Measurements from ENCODE around the gene PEAK1.

The PEAK1 gene

GRCh38 chr15:77097921-77098320, 322.0 kb downstream of the PEAK1 start:
- no peaks in the 10 kb centered on the region for H3K9me3 ChIP-seq
- TF ChIP-seq, protein P1, sequence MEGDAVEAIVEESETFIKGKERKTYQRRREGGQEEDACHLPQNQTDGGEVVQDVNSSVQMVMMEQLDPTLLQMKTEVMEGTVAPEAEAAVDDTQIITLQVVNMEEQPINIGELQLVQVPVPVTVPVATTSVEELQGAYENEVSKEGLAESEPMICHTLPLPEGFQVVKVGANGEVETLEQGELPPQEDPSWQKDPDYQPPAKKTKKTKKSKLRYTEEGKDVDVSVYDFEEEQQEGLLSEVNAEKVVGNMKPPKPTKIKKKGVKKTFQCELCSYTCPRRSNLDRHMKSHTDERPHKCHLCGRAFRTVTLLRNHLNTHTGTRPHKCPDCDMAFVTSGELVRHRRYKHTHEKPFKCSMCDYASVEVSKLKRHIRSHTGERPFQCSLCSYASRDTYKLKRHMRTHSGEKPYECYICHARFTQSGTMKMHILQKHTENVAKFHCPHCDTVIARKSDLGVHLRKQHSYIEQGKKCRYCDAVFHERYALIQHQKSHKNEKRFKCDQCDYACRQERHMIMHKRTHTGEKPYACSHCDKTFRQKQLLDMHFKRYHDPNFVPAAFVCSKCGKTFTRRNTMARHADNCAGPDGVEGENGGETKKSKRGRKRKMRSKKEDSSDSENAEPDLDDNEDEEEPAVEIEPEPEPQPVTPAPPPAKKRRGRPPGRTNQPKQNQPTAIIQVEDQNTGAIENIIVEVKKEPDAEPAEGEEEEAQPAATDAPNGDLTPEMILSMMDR (IDR thresholded peaks at IDR 0.05) = no peak
- no peak overlapping the region for H3K27ac ChIP-seq
- intact Hi-C loops (cut with DNase I; ENCODE audit: low total_unique reads) = no loop called here
- no peaks in the 10 kb centered on the region for H3K4me1 ChIP-seq
- H3K27me3 ChIP-seq = peaks cover 0 to 2% of the 10 kb centered on the region in 2 donors
- H3K36me3 ChIP-seq = no peaks in the 10 kb centered on the region
- H3K4me3 ChIP-seq = no peak overlapping the region
- DNase-seq = no peak

GRCh38 chr15:77097248-77097721, 322.6 kb downstream of the PEAK1 start:
- Histone ChIP-seq H3K27ac (no peak overlapping the region), H3K4me1 (no peaks in the 10 kb centered on the region), H3K9me3 (no peaks in the 10 kb centered on the region), H3K36me3 (no peaks in the 10 kb centered on the region), H3K27me3 (peaks cover 0 to 2% of the 10 kb centered on the region in 2 donors), H3K4me3 (no peak overlapping the region)
- intact Hi-C loops (cut with DNase I; ENCODE audit: low total_unique reads) = no loop called here
- TF ChIP-seq, protein P1 (IDR thresholded peaks at IDR 0.05) = no peak
- DNase-seq = no peak

- no peaks in the 10 kb centered on the region for H3K36me3 ChIP-seq
- H3K9me3 ChIP-seq = no peaks in the 10 kb centered on the region
- H3K4me3 ChIP-seq = no peak overlapping the region
- TF ChIP-seq, protein P1 (IDR thresholded peaks at IDR 0.05) = no peak
- H3K27ac ChIP-seq = no peak overlapping the region
- intact Hi-C loops (cut with DNase I; ENCODE audit: low total_unique reads) = no loop called here
- H3K27me3 ChIP-seq = peaks cover 0 to 2% of the 10 kb centered on the region in 2 donors
- no peaks in the 10 kb centered on the region for H3K4me1 ChIP-seq
- no peak for DNase-seq
Measured at GRCh38 chr15:77096541-77096940, 323.4 kb downstream of the PEAK1 start.

DNA sequence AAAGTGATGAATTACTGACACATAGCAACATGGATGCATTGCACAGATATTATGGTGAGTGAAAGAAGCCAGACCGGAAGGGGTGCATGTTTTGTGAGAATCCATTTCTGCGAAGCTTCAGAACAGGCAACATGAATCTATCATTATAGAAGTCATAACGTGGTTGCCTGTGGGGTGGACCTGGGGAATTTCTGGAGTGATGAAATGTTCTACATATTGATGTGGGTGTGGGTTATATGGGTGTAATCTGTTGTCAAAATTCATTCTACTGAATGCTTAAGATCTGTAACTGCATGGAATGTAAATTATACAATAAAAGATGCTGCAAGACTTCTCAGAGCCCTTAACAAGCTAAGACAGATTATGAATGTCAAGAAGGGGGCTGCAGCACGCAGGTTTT, 323.8 kb downstream of the PEAK1 start:
- Histone ChIP-seq H3K9me3 (no peaks in the 10 kb centered on the region), H3K36me3 (no peaks in the 10 kb centered on the region), H3K27ac (no peak overlapping the region), H3K27me3 (peaks cover 0 to 2% of the 10 kb centered on the region in 2 donors), H3K4me3 (no peak overlapping the region), H3K4me1 (no peaks in the 10 kb centered on the region)
- TF ChIP-seq, protein P1 (IDR thresholded peaks at IDR 0.05) = no peak
- DNase-seq = no peak
- intact Hi-C loops (cut with DNase I; ENCODE audit: low total_unique reads) = no loop called here

DNA sequence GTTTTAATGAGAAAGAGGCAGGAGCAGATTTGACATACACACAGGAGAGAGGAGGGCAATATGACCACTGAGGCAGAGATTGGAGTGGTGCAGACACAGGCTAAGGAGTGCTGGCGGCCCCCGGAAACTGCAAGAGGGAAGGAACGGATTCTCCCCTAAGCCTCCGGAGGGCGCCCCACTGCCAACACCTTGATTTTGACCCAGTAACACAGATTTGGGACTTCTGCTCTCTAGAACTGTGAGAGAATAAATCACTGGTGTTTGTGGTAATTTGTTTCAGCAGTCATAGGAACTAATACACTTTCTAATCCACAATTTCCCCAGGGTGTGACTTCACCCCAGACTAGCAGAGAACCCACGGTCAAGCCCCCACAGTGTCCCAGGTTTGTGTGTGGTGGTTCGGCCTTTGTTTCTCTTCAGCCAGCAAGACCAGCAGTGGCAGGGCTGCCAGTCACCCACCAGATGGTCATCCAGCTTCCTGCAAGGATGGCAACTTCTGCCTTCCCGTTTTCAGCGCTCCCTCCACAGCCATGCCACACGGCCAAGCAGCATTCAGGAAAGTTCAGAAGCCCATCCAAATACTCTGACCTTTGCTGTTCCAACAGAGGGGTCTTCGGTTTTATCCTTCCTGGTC, 325.4 kb downstream of the PEAK1 start:
- H3K27ac ChIP-seq = no peak overlapping the region
- H3K9me3 ChIP-seq = no peaks in the 10 kb centered on the region
- intact Hi-C loops (cut with DNase I; ENCODE audit: low total_unique reads) = no loop called here
- no peaks in the 10 kb centered on the region for H3K36me3 ChIP-seq
- H3K4me3 ChIP-seq = no peak overlapping the region
- DNase-seq = no peak
- TF ChIP-seq, protein P1 (IDR thresholded peaks at IDR 0.05) = no peak
- no peaks in the 10 kb centered on the region for H3K4me1 ChIP-seq
- H3K27me3 ChIP-seq = peaks cover 0 to 2% of the 10 kb centered on the region in 2 donors

Measured in tibial artery (tissue), 4 donors.